ENCODE measurements around the gene PDZD2.

PDZD2 gene

GRCh38 chr5:31625394-31625793 lies 13.5 kb upstream of the PDZD2 start:
- no peak for TF ChIP-seq CTCF (IDR thresholded peaks at IDR 0.05; ENCODE audit: poor library complexity, severe bottlenecking)
- Histone ChIP-seq H3K36me3 (ENCODE audit: low read depth) (no peaks in the 10 kb centered on the region), H3K9me3 (ENCODE audit: severe bottlenecking) (no peaks in the 10 kb centered on the region), H3K4me1 (ENCODE audit: insufficient read depth, poor library complexity, severe bottlenecking) (no peaks in the 10 kb centered on the region), H3K4me3 (ENCODE audit: severe bottlenecking) (no peak overlapping the region), H3K27ac (ENCODE audit: poor library complexity, severe bottlenecking) (no peak overlapping the region), H3K27me3 (ENCODE audit: insufficient read depth, poor library complexity, severe bottlenecking) (no peaks in the 10 kb centered on the region)
- ATAC-seq (ENCODE audit: low read depth) = no peak
- DNase-seq (ENCODE audit: low spot score) = no peak

- TF ChIP-seq CTCF (IDR thresholded peaks at IDR 0.05; ENCODE audit: poor library complexity, severe bottlenecking) = no peak
- H3K4me3 ChIP-seq (ENCODE audit: severe bottlenecking) = no peak overlapping the region
- H3K36me3 ChIP-seq (ENCODE audit: low read depth) = no peaks in the 10 kb centered on the region
- no peak overlapping the region for H3K27ac ChIP-seq (ENCODE audit: poor library complexity, severe bottlenecking)
- H3K27me3 ChIP-seq (ENCODE audit: insufficient read depth, poor library complexity, severe bottlenecking) = no peaks in the 10 kb centered on the region
- DNase-seq (ENCODE audit: low spot score) = no peak
- peak; percentile 20; the same call in 1 of the 3 replicates for ATAC-seq (ENCODE audit: low read depth)
- H3K4me1 ChIP-seq (ENCODE audit: insufficient read depth, poor library complexity, severe bottlenecking) = no peaks in the 10 kb centered on the region
- H3K9me3 ChIP-seq (ENCODE audit: severe bottlenecking) = no peaks in the 10 kb centered on the region
Measured at GRCh38 chr5:31626156-31626555, 12.8 kb upstream of the PDZD2 start.

GRCh38 chr5:31626604-31627234 lies 12.2 kb upstream of the PDZD2 start:
- no peaks in the 10 kb centered on the region for H3K27me3 ChIP-seq (ENCODE audit: insufficient read depth, poor library complexity, severe bottlenecking)
- no peak for TF ChIP-seq CTCF (IDR thresholded peaks at IDR 0.05; ENCODE audit: poor library complexity, severe bottlenecking)
- ATAC-seq (ENCODE audit: low read depth) = 0 out of 3 replicates have a peak, but pooled peaks have one; percentile 22
- no peak overlapping the region for H3K4me3 ChIP-seq (ENCODE audit: severe bottlenecking)
- H3K9me3 ChIP-seq (ENCODE audit: severe bottlenecking) = no peaks in the 10 kb centered on the region
- H3K36me3 ChIP-seq (ENCODE audit: low read depth) = no peaks in the 10 kb centered on the region
- H3K27ac ChIP-seq (ENCODE audit: poor library complexity, severe bottlenecking) = no peak overlapping the region
- no peak for DNase-seq (ENCODE audit: low spot score)
- H3K4me1 ChIP-seq (ENCODE audit: insufficient read depth, poor library complexity, severe bottlenecking) = no peaks in the 10 kb centered on the region

- no peaks in the 10 kb centered on the region for H3K27me3 ChIP-seq (ENCODE audit: insufficient read depth, poor library complexity, severe bottlenecking)
- TF ChIP-seq CTCF (IDR thresholded peaks at IDR 0.05; ENCODE audit: poor library complexity, severe bottlenecking) = no peak
- ATAC-seq (ENCODE audit: low read depth) (no peak), DNase-seq (ENCODE audit: low spot score) (no peak)
- H3K4me1 ChIP-seq (ENCODE audit: insufficient read depth, poor library complexity, severe bottlenecking) = no peaks in the 10 kb centered on the region
- H3K36me3 ChIP-seq (ENCODE audit: low read depth) = no peaks in the 10 kb centered on the region
- H3K27ac ChIP-seq (ENCODE audit: poor library complexity, severe bottlenecking) = no peak overlapping the region
- no peaks in the 10 kb centered on the region for H3K9me3 ChIP-seq (ENCODE audit: severe bottlenecking)
- H3K4me3 ChIP-seq (ENCODE audit: severe bottlenecking) = no peak overlapping the region
Measured at GRCh38 chr5:31630931-31631330, 8.0 kb upstream of the PDZD2 start.

- Histone ChIP-seq H3K9me3 (ENCODE audit: severe bottlenecking) (no peaks in the 10 kb centered on the region), H3K36me3 (ENCODE audit: low read depth) (no peaks in the 10 kb centered on the region), H3K4me3 (ENCODE audit: severe bottlenecking) (no peak overlapping the region), H3K27ac (ENCODE audit: poor library complexity, severe bottlenecking) (no peak overlapping the region), H3K4me1 (ENCODE audit: insufficient read depth, poor library complexity, severe bottlenecking) (no peaks in the 10 kb centered on the region), H3K27me3 (ENCODE audit: insufficient read depth, poor library complexity, severe bottlenecking) (no peaks in the 10 kb centered on the region)
- no peak for TF ChIP-seq CTCF (IDR thresholded peaks at IDR 0.05; ENCODE audit: poor library complexity, severe bottlenecking)
- DNase-seq (ENCODE audit: low spot score) (no peak), ATAC-seq (ENCODE audit: low read depth) (no peak)
Measured at GRCh38 chr5:31632460-31632859, 6.5 kb upstream of the PDZD2 start.

Data from RWPE2 (cell line).